Endothelial cell of umbilical vein (primary cell): ENCODE data around the gene DYRK1A. TPM values are rescaled to one million over a fixed set of nuclear protein-coding genes. Genes with fewer than 3 reads are reported as not detected.

Experiments
- BruUV-seq: library from RNA; stranded (reverse); fragments of 400-500 nt; replicated peaks from 2 replicates; lab custom pipeline; 2021; lab: Mats Ljungman, UMichigan
- CTCF ChIA-PET: fragments of 300-600, 350-600 bp; sonication (Branson Sonifier 250); formaldehyde crosslinking; loops from one replicate; lab custom pipeline; 2021; ENCODE audit warnings: antibody characterized with exemption, inconsistent platforms; lab: Charles Lee
- POLR2A ChIA-PET: fragments of 300-600, 350-600 bp; sonication (Branson Sonifier 250); formaldehyde crosslinking; loops from one replicate; lab custom pipeline; 2021; ENCODE audit warnings: antibody characterized with exemption, inconsistent platforms; lab: Charles Lee
- DNase-seq: peaks from one replicate; pipeline ENCODE4 v3.0.0-alpha.2; 2011; ENCODE audit warnings: low read depth, low spot score
- FAIRE-seq: peaks from 2 replicates; lab custom pipeline; 2011; peaks lifted over from hg19 to GRCh38; lab: Jason Lieb, UNC
- H2AFZ ChIP-seq: 2 replicates; pipeline ENCODE4 v1.6.0; 2012; ENCODE audit warnings: low read depth, low read length, control low read depth, inconsistent platforms
- H3K27ac ChIP-seq: 2 replicates; pipeline ENCODE4 v1.5.1; 2011; ENCODE audit warnings: low read depth, mild to moderate bottlenecking, control low read depth, low read length, moderate library complexity; ENCODE audit not compliant: insufficient read depth
- H3K27me3 ChIP-seq, 2 experiments: 2 replicates each; pipeline versions ENCODE4 v1.6.0 to v1.6.1; 2011; ENCODE audit warnings: low read length in 2 of 2, mixed read lengths in 1 of 2; ENCODE audit not compliant: control insufficient read depth in 2 of 2, insufficient read depth in 2 of 2
- H3K36me3 ChIP-seq, 2 experiments: 2 replicates in 1 of 2; 3 replicates in 1 of 2; pipeline ENCODE4 v1.5.1; 2011; ENCODE audit warnings: low read length in 2 of 2, mild to moderate bottlenecking in 1 of 2, moderate library complexity in 1 of 2; ENCODE audit not compliant: control insufficient read depth in 2 of 2, insufficient read depth in 2 of 2; ENCODE audit errors: extremely low read depth in 1 of 2
- H3K4me1 ChIP-seq: 3 replicates; pipeline ENCODE4 v1.5.1; 2011; ENCODE audit warnings: mild to moderate bottlenecking, low read length; ENCODE audit not compliant: control insufficient read depth, insufficient read depth; ENCODE audit errors: extremely low read depth
- H3K4me2 ChIP-seq: 2 replicates; pipeline ENCODE4 v1.6.1; 2011; ENCODE audit warnings: low read length, control low read depth, mixed read lengths; ENCODE audit not compliant: insufficient read depth
- H3K4me3 ChIP-seq, 3 experiments: fragments of 200-600 bp in 1 of 3; sonication (generic), shearing (Covaris generic) in 1 of 3; replicated peaks in 1 of 3; 2 replicates each; pipeline ENCODE4 v1.5.1; 2011 to 2016; ENCODE audit warnings: control low read depth in 3 of 3, low read length in 3 of 3, mild to moderate bottlenecking in 2 of 3, inconsistent platforms in 1 of 3, low read depth in 1 of 3, moderate library complexity in 1 of 3; ENCODE audit not compliant: insufficient read depth in 1 of 3
- H3K79me2 ChIP-seq: 2 replicates; pipeline ENCODE4 v1.6.0; 2012; ENCODE audit warnings: low read length, inconsistent platforms; ENCODE audit not compliant: control insufficient read depth, insufficient read depth
- H3K9ac ChIP-seq: replicated peaks from 2 replicates; pipeline ENCODE3; 2011; ENCODE audit warnings: low read length, control low read depth; ENCODE audit not compliant: insufficient read depth; ENCODE audit errors: extremely low read depth
- H3K9me1 ChIP-seq: replicated peaks from 3 replicates; pipeline ENCODE4 v1.6.0; 2011; ENCODE audit warnings: mild to moderate bottlenecking, low read length; ENCODE audit not compliant: control insufficient read depth, insufficient read depth; ENCODE audit errors: extremely low read depth
- H3K9me3 ChIP-seq: replicated peaks from 2 replicates; pipeline ENCODE4 v1.5.1; 2012; ENCODE audit warnings: low read length, inconsistent platforms; ENCODE audit not compliant: control insufficient read depth, insufficient read depth
- H4K20me1 ChIP-seq: replicated peaks from 2 replicates; pipeline ENCODE3; 2011; ENCODE audit warnings: mild to moderate bottlenecking, low read length; ENCODE audit not compliant: control insufficient read depth, insufficient read depth; ENCODE audit errors: extremely low read depth
- CTCF ChIP-seq, 2 donors: IDR thresholded peaks; 1 replicate in 1 of 2; 2 replicates in 1 of 2; pipeline ENCODE4 v1.5.1; 2011; ENCODE audit warnings: low read length in 2 of 2, mild to moderate bottlenecking in 2 of 2, moderate library complexity in 2 of 2, control low read depth in 1 of 2, inconsistent platforms in 1 of 2, low read depth in 1 of 2; ENCODE audit not compliant: insufficient read depth in 1 of 2; ENCODE audit errors: extremely low read depth in 1 of 2
- EZH2 ChIP-seq: IDR thresholded peaks from 2 replicates; pipeline ENCODE4 v1.6.1; 2012; ENCODE audit warnings: borderline replicate concordance, low read depth, mild to moderate bottlenecking, moderate library complexity, low read length, inconsistent platforms; ENCODE audit not compliant: severe bottlenecking
- GATA2 ChIP-seq: IDR thresholded peaks from 2 replicates; pipeline ENCODE4 v1.7.0; 2011; ENCODE audit warnings: low read depth, mild to moderate bottlenecking, moderate library complexity, mixed read lengths, low read length; ENCODE audit not compliant: insufficient read length, insufficient read depth
- JUN ChIP-seq: IDR thresholded peaks from 2 replicates; pipeline ENCODE4 v1.6.1; 2011; ENCODE audit warnings: borderline replicate concordance, low read depth; ENCODE audit not compliant: insufficient read length, insufficient read depth
- MAX ChIP-seq: IDR thresholded peaks from 2 replicates; pipeline ENCODE4 v1.6.1; 2011; ENCODE audit not compliant: insufficient read depth, insufficient read length
- POLR2A ChIP-seq: IDR thresholded peaks from 2 replicates; pipeline ENCODE4 v1.6.1; 2012; ENCODE audit warnings: low read depth, mild to moderate bottlenecking, control low read depth, low read length
- POLR2AphosphoS5 ChIP-seq: IDR thresholded peaks from 2 replicates; pipeline ENCODE4 v1.6.1; 2012; ENCODE audit warnings: low read depth, mild to moderate bottlenecking, control low read depth, low read length, moderate library complexity; ENCODE audit not compliant: insufficient read depth
- dilution Hi-C: fragments of 300-500 bp; cut with MboI; formaldehyde crosslinking; loops from one replicate; pipeline ENCODE4 v1.15.0; 2019; ENCODE audit warnings: low sequenced_read_pairs; ENCODE audit not compliant: extremely low pct_ligation_motif_present
- intact Hi-C: fragments of 100-400 bp; cut with micrococcal nuclease; formaldehyde crosslinking; loops from one replicate; pipeline ENCODE4 v1.10.0; 2022
- polyA plus RNA-seq, 4 experiments: library from polyadenylated mRNA; depleted of rRNA in 3 of 4; stranded (reverse) in 3 of 4; unstranded in 1 of 4; fragments of >200 nt; gene quantifications; 2 replicates each; pipeline versions ENCODE4 v1.2.1 to v1.2.3, GENCODE V29; 2011 to 2012; ENCODE audit warnings: missing spikeins in 1 of 4
- total RNA-seq: library from RNA; stranded (reverse); gene quantifications from 2 replicates; pipeline ENCODE4 v1.2.3, GENCODE V29; 2021

Gene DYRK1A
- total and polyA plus RNA-seq, 2 donors (not counting 3 experiments of a cell fraction or from before 2014, with no cell fraction given): 51.8 to 53.7 TPM

GRCh38 chr21:37561506-37561905, 194.9 kb downstream of the DYRK1A start:
- H3K27ac ChIP-seq: no peak overlapping the region
- POLR2A ChIA-PET: no interaction called here
- no peaks in the 10 kb centered on the region for H3K36me3 ChIP-seq
- no peak overlapping the region for H3K4me2 ChIP-seq
- no TSS peak for BruUV-seq
- DNase-seq: no peak
- no peak for FAIRE-seq
- CTCF ChIA-PET: no interaction called here
- H3K9me1 ChIP-seq: no peaks in the 10 kb centered on the region
- no peaks in the 10 kb centered on the region for H4K20me1 ChIP-seq
- intact Hi-C loops (loop anchor here (5.0 kb wide), 1 partner anchor 189 kb away; no protein-coding TSS in a partner anchor), dilution Hi-C loops (no loop called here)
- no peak overlapping the region for H2AFZ ChIP-seq
- no peaks in the 10 kb centered on the region for H3K79me2 ChIP-seq
- H3K4me1 ChIP-seq: peaks cover 14% of the 10 kb centered on the region
- H3K9me3 ChIP-seq: no peaks in the 10 kb centered on the region
- peaks cover 0 to 5% of the 10 kb centered on the region in 2 experiments for H3K27me3 ChIP-seq
- TF ChIP-seq EZH2 (no peak), POLR2AphosphoS5 (no peak), JUN (no peak), MAX (no peak), POLR2A (no peak), GATA2 (no peak), CTCF (IDR thresholded peaks at IDR 0.05; ENCODE audit: extremely low read depth in 1 of 2, insufficient read depth in 1 of 2, low read depth in 1 of 2, low read length in 2 of 2) (no peak)
- H3K9ac ChIP-seq: no peak overlapping the region
- no peak overlapping the region for H3K4me3 ChIP-seq
